Tibial artery (tissue), 4 donors: Measurements from ENCODE around the gene DLG5.

Experiments
- DNase-seq, 2 donors: peaks; one replicate each; pipeline ENCODE4 v3.0.0-alpha.2; 2019
- H3K27ac ChIP-seq, 2 donors: fragments of 200-600 bp; sonication (generic) in 1 of 2; 1 replicate in 1 of 2; 2 replicates in 1 of 2; pipeline ENCODE4 v1.5.1; 2018 to 2019; ENCODE audit warnings: mild to moderate bottlenecking in 1 of 2
- H3K27me3 ChIP-seq, 2 donors: fragments of 200-600 bp; sonication (generic) in 1 of 2; one replicate each; pipeline versions ENCODE4 v1.5.1 to v1.6.0; 2016 to 2019
- H3K36me3 ChIP-seq, 3 donors: fragments of 200-600 bp; sonication (generic) in 2 of 3; one replicate each; pipeline ENCODE4 v1.5.1; 2016 to 2019; ENCODE audit warnings: mild to moderate bottlenecking in 2 of 3
- H3K4me1 ChIP-seq, 4 donors: fragments of 200-600 bp; sonication (generic) in 2 of 4; 1 replicate in 3 of 4; 2 replicates in 1 of 4; pipeline ENCODE4 v1.5.1; 2016 to 2019
- H3K4me3 ChIP-seq, 2 donors: fragments of 200-600 bp; sonication (generic) in 1 of 2; 1 replicate in 1 of 2; 2 replicates in 1 of 2; pipeline ENCODE4 v1.5.1; 2018 to 2019; ENCODE audit warnings: mild to moderate bottlenecking in 2 of 2
- H3K9me3 ChIP-seq, 3 donors: fragments of 200-600 bp; sonication (generic) in 1 of 3; one replicate each; pipeline ENCODE4 v1.5.1; 2016 to 2019
- intact Hi-C: fragments of 100-400 bp; cut with DNase I; formaldehyde crosslinking; loops from one replicate; pipeline ENCODE4 v1.15.0; 2023; ENCODE audit warnings: low total_unique reads
- TF ChIP-seq, protein P1 (sequence below), 2 experiments: fragments of 200-600 bp in 1 of 2; fragments of 450-650 bp in 1 of 2; IDR thresholded peaks; one replicate each; pipeline ENCODE4 v1.5.1; 2017 to 2019; ENCODE audit warnings: antibody characterized with exemption in 2 of 2, mild to moderate bottlenecking in 1 of 2, moderate library complexity in 1 of 2

DLG5 gene, protein sequence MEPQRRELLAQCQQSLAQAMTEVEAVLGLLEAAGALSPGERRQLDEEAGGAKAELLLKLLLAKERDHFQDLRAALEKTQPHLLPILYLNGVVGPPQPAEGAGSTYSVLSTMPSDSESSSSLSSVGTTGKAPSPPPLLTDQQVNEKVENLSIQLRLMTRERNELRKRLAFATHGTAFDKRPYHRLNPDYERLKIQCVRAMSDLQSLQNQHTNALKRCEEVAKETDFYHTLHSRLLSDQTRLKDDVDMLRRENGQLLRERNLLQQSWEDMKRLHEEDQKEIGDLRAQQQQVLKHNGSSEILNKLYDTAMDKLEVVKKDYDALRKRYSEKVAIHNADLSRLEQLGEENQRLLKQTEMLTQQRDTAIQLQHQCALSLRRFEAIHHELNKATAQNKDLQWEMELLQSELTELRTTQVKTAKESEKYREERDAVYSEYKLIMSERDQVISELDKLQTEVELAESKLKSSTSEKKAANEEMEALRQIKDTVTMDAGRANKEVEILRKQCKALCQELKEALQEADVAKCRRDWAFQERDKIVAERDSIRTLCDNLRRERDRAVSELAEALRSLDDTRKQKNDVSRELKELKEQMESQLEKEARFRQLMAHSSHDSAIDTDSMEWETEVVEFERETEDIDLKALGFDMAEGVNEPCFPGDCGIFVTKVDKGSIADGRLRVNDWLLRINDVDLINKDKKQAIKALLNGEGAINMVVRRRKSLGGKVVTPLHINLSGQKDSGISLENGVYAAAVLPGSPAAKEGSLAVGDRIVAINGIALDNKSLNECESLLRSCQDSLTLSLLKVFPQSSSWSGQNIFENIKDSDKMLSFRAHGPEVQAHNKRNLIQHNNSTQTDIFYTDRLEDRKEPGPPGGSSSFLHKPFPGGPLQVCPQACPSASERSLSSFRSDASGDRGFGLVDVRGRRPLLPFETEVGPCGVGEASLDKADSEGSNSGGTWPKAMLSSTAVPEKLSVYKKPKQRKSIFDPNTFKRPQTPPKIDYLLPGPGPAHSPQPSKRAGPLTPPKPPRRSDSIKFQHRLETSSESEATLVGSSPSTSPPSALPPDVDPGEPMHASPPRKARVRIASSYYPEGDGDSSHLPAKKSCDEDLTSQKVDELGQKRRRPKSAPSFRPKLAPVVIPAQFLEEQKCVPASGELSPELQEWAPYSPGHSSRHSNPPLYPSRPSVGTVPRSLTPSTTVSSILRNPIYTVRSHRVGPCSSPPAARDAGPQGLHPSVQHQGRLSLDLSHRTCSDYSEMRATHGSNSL (N-terminal part only)

DNA sequence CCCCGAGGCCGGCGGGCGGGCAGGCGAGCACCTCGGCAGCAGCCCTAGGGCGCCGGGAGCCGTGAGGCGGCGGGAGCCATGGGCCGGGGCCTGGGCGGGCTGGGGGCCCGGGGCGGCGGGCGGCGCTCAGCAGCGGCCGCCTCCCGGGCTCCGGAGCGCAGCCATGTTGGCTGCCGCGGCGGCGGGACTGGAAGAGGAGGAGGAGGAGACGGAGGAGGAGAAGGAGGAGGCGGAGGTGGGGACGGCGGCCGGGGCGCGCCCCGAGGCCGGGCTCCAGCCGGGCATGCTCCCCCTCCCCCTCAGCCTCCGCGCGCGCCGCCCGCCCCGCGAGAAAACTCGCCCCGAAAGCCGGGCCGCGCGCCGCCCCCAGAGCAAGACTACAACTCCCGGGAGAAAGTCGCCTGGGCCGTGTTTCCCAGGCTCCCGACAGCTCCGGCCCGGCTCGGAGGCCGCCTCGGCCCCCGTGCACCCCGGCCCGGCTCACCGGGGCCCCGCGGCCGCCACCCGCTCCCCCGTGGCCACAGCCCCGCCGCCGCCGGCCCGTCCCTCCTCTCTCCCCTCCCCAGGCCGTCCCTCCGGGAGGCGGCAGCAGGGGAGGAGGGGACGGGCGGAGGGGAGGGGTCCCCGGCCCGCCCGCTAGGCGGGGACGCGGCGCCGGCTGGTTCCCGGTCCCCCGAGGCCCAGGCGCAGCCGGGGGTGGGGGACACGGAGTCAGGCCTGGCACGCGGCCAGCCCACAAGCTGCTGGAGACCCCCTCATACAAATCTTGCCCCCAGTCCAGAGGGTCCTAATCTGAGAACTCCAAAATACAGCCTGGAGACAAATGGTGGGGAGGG is at the start of gene DLG5:
TSS of gene DLG5 (minus strand) at position 190 of the 836 bp plus-strand sequence. CDS start 235 bp downstream, outside the sequence.
- Histone ChIP-seq H3K36me3 (peaks cover 0 to 7% (median 0%) of the 10 kb centered on the region in 3 donors), H3K4me3 (peak within 1 kb of the TSS; percentile 67 to 73), H3K27me3 (no peaks in the 10 kb centered on the region), H3K4me1 (peaks cover 0 to 50% (median 23%) of the 10 kb centered on the region in 4 donors), H3K27ac (peak within 1 kb of the TSS; percentile 78 to 87), H3K9me3 (no peaks in the 10 kb centered on the region)
- DNase-seq: peak; percentile 68 to 84
- intact Hi-C loops: loop anchor here (2.0 to 10.0 kb wide), 2 partner anchors 44 to 82 kb away; no protein-coding TSS in a partner anchor
- TF ChIP-seq, protein P1, sequence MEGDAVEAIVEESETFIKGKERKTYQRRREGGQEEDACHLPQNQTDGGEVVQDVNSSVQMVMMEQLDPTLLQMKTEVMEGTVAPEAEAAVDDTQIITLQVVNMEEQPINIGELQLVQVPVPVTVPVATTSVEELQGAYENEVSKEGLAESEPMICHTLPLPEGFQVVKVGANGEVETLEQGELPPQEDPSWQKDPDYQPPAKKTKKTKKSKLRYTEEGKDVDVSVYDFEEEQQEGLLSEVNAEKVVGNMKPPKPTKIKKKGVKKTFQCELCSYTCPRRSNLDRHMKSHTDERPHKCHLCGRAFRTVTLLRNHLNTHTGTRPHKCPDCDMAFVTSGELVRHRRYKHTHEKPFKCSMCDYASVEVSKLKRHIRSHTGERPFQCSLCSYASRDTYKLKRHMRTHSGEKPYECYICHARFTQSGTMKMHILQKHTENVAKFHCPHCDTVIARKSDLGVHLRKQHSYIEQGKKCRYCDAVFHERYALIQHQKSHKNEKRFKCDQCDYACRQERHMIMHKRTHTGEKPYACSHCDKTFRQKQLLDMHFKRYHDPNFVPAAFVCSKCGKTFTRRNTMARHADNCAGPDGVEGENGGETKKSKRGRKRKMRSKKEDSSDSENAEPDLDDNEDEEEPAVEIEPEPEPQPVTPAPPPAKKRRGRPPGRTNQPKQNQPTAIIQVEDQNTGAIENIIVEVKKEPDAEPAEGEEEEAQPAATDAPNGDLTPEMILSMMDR (IDR thresholded peaks at IDR 0.05): peak in 1 of 2 experiments; percentile 5

DNA sequence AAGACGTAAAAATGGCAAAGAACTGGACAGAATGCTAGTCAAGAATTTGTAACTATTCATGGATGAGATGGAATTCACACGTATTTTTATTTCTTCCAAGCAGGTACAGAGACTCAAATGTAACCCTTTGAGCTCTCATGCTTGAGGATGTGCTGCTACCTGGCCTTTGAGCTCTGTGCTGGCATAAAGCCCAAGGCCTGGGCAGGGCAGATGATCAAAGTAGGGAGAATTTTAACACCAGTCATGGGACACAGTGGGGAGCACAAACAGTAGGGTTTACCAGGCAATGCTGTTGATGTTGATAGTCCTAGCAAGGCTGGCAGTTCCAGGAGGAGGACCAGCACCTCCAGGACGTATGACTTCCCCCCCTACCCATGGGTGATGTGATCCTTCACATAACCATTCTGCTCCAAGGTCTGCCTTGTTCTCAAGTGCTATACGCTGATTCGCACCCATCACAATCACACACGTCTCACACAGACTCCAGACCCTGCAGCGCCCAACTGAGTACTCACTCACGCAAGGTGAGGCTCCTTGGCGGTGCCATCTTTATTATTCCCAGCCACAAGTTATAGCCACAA is 48.6 kb upstream of the DLG5 start:
- TF ChIP-seq, protein P1 (IDR thresholded peaks at IDR 0.05): no peak
- no peaks in the 10 kb centered on the region for H3K9me3 ChIP-seq
- no peaks in the 10 kb centered on the region for H3K27me3 ChIP-seq
- H3K36me3 ChIP-seq: peaks cover 31 to 46% (median 33%) of the 10 kb centered on the region in 3 donors
- DNase-seq: no peak
- peaks cover 0 to 44% (median 23%) of the 10 kb centered on the region in 4 donors for H3K4me1 ChIP-seq
- intact Hi-C loops: loop anchor here (5.0 kb wide), 1 partner anchor 133 kb away; no protein-coding TSS in a partner anchor
- no peak overlapping the region for H3K4me3 ChIP-seq
- peak overlapping the region; percentile 81 to 87 for H3K27ac ChIP-seq

DNA sequence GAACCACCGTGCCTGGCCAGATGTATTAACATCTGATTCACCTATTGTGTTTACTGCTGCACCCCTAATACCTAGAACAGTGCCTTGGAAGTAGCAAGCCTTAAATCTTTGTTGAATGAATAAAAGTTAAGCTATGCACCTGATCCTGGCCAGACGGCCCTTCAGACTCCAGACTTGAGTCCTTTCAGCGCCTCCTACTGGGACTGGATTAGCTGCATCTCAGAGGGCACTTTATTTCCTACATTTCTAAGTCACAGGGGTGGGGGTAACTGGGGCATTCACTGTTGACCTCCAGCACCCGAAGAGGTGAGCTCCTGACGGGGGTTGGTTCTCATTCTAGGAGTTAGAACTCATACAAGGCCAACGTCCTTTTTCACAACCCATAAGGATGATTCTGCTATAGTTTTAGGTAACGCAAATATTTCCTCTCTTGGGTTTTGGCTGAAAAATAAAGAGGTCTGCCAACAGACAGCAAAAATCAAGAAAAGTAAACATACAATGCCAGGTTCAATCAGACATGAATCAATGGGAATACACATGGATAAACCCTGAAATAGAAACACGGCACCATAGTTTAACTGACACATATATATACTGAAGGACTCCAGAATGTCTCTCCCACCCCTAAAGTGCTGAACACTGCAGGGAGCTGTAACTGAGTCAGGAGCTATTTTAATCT is 48.0 kb upstream of the DLG5 start:
- intact Hi-C loops: loop anchor here (5.0 kb wide), 1 partner anchor 132 kb away; no protein-coding TSS in a partner anchor
- Histone ChIP-seq H3K27ac (peak overlapping the region; percentile 81 to 87), H3K36me3 (peaks cover 25 to 39% (median 27%) of the 10 kb centered on the region in 3 donors), H3K4me3 (no peak overlapping the region), H3K27me3 (no peaks in the 10 kb centered on the region), H3K9me3 (no peaks in the 10 kb centered on the region), H3K4me1 (peaks cover 0 to 49% (median 23%) of the 10 kb centered on the region in 4 donors)
- no peak for DNase-seq
- TF ChIP-seq, protein P1 (IDR thresholded peaks at IDR 0.05): peak; percentile 30

DNA sequence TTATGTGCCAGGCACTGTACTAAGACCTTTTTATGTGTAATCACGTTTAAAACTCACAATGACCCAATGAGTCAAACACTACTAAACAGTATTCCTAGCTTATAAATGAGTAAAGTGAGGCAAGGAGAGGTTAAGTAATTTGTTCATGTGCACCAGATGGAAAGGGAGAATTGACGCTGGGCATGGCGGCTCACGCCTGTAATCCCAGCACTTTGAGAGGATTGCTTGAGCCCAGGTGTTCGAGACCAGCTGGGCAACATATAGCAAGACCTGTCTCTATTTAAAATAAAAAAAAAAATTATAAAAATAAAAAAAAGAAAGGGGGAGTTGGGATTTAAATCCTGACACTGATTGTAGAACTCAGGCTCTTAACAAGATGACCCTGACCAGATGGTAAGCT is 46.7 kb upstream of the DLG5 start:
- Histone ChIP-seq H3K27me3 (no peaks in the 10 kb centered on the region), H3K4me1 (peaks cover 0 to 55% (median 23%) of the 10 kb centered on the region in 4 donors), H3K4me3 (no peak overlapping the region), H3K36me3 (peaks cover 14 to 27% (median 16%) of the 10 kb centered on the region in 3 donors), H3K27ac (peak overlapping the region; percentile 81 to 87), H3K9me3 (no peaks in the 10 kb centered on the region)
- intact Hi-C loops: no loop called here
- TF ChIP-seq, protein P1 (IDR thresholded peaks at IDR 0.05): no peak
- DNase-seq: peak in 1 of 2 donors; percentile 28
